DND-41 (cell line): Measurements from ENCODE around the gene SGK1.
"Not testable (repeated sequence)": the region's sequence is repeated elsewhere in the genome, so short reads cannot be mapped to it uniquely, and the experiment has no call there.

Experiments used
- EZH2 ChIP-seq: IDR thresholded peaks from 3 replicates; pipeline ENCODE4 v1.6.1; 2012; ENCODE audit warnings: borderline replicate concordance, low read depth, mild to moderate bottlenecking, moderate library complexity, low read length, inconsistent platforms; ENCODE audit not compliant: severe bottlenecking
- TF ChIP-seq, protein P1 (sequence below): IDR thresholded peaks from 2 replicates; pipeline ENCODE4 v1.5.1; 2012; ENCODE audit warnings: borderline replicate concordance, low read length, moderate library complexity, mild to moderate bottlenecking; ENCODE audit not compliant: poor library complexity, severe bottlenecking; ENCODE audit errors: extremely low read depth

DNA sequence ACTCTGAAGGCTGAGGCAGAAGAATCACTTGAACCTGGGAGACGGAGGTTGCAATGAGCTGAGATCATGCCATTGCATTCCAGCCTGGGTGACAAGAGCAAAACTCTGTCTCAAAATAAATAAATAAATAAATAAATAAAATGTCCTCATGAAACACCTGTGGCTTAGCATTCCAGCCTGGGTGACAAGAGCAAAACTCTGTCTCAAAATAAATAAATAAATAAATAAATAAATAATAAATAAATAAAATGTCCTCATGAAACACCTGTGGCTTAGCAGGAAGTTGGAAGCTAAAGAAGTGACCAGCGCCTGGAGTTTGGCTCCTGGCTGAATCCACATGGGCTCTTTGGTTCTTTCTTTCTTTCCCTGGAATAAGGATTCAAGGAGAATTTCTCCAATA lies 104.5 kb downstream of the SGK1 start:
- TF ChIP-seq, protein P1, sequence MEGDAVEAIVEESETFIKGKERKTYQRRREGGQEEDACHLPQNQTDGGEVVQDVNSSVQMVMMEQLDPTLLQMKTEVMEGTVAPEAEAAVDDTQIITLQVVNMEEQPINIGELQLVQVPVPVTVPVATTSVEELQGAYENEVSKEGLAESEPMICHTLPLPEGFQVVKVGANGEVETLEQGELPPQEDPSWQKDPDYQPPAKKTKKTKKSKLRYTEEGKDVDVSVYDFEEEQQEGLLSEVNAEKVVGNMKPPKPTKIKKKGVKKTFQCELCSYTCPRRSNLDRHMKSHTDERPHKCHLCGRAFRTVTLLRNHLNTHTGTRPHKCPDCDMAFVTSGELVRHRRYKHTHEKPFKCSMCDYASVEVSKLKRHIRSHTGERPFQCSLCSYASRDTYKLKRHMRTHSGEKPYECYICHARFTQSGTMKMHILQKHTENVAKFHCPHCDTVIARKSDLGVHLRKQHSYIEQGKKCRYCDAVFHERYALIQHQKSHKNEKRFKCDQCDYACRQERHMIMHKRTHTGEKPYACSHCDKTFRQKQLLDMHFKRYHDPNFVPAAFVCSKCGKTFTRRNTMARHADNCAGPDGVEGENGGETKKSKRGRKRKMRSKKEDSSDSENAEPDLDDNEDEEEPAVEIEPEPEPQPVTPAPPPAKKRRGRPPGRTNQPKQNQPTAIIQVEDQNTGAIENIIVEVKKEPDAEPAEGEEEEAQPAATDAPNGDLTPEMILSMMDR = not testable (repeated sequence)
- not testable (repeated sequence) for TF ChIP-seq EZH2
